Activated naive CD8-positive, alpha-beta T cell treated with anti-CD3 and anti-CD28 coated beads, Interleukin-2, amount 10 ng/mL, durations not matched to agents 7 days and 5 days (primary cell): ENCODE data around the gene RARS2. TPM values are rescaled to one million over a fixed set of nuclear protein-coding genes. Genes with fewer than 3 reads are reported as not detected.
A peak's percentile ranks its signal among the peaks of the same experiment; 100 is the strongest.
"Not testable (repeated sequence)": the region's sequence is repeated elsewhere in the genome, so short reads cannot be mapped to it uniquely, and the experiment has no call there.

Source experiments
- ATAC-seq: fragments of 150-1000 bp; cut with Tn5 transposase; one replicate; pipeline ENCODE4 v1.10.0; 2021; ENCODE audit warnings: low read depth, moderate library complexity
- POLR2A ChIA-PET: fragments of 350-600 bp; sonication (Branson Sonifier 250); formaldehyde crosslinking; loops from one replicate; lab custom pipeline; 2021; ENCODE audit warnings: antibody characterized with exemption; lab: Charles Lee
- DNase-seq: peaks from one replicate; pipeline ENCODE4 v3.0.0; 2021
- H3K27ac Mint-ChIP-seq: one replicate; pipeline ENCODE4 v1.8.0; 2022; ENCODE audit warnings: mild to moderate bottlenecking, mixed read lengths
- H3K27me3 Mint-ChIP-seq: one replicate; pipeline ENCODE4 v1.8.0; 2022; ENCODE audit warnings: mild to moderate bottlenecking, moderate library complexity, mixed read lengths
- H3K36me3 Mint-ChIP-seq: one replicate; pipeline ENCODE4 v1.8.0; 2021; ENCODE audit warnings: mild to moderate bottlenecking, mixed read lengths
- H3K4me1 Mint-ChIP-seq: one replicate; pipeline ENCODE4 v1.8.0; 2021; ENCODE audit warnings: mixed read lengths
- H3K4me3 Mint-ChIP-seq: one replicate; pipeline ENCODE4 v1.8.0; 2022; ENCODE audit warnings: mild to moderate bottlenecking, moderate library complexity, mixed read lengths
- H3K9me3 Mint-ChIP-seq: one replicate; pipeline ENCODE4 v1.8.0; 2021; ENCODE audit warnings: mixed read lengths
- total RNA-seq, 2 experiments: library from RNA; stranded (reverse); gene quantifications; one replicate each; pipeline ENCODE4 v1.2.3, GENCODE V29; 2021

RARS2 gene, protein sequence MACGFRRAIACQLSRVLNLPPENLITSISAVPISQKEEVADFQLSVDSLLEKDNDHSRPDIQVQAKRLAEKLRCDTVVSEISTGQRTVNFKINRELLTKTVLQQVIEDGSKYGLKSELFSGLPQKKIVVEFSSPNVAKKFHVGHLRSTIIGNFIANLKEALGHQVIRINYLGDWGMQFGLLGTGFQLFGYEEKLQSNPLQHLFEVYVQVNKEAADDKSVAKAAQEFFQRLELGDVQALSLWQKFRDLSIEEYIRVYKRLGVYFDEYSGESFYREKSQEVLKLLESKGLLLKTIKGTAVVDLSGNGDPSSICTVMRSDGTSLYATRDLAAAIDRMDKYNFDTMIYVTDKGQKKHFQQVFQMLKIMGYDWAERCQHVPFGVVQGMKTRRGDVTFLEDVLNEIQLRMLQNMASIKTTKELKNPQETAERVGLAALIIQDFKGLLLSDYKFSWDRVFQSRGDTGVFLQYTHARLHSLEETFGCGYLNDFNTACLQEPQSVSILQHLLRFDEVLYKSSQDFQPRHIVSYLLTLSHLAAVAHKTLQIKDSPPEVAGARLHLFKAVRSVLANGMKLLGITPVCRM
- total RNA-seq = 10 to 100 TPM; 25.4 to 26.8 TPM

DNA sequence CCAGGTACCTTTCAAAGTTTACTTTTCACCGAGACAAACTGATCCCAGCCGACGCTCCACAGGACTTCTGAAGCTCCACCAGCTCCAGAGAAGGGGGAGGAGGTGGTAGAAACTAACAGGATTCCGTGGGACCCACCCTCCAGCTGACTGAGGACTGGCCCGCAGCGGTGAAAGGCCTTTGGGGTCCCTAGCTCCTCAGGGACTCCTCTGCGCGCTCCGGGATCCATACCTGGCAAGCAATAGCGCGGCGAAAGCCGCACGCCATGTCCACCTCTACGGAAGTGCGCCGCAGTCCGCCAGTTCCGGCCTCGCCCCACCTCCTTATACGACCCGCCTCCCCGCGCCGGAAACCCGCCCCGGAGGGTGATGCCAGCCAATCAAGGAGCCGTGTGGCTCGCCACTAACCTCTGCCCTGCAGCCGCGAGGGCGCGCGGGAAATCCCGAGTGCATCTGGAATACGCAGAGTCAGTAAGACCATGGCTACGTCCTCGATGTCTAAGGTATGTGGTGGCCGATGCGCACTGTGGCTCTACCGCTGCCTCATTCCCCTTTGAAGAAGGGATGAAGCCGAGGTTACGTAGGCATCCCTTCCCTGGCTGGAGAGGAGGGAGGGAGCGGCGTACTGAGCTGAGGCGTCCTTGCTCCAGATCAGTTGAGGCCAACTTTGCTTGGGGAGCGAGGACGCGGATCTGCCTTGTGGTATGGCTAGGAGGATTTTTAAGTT, at the start of gene RARS2, which contains the start of gene ORC3:
TSS of gene RARS2 (minus strand) at position 295 of the 724 bp plus-strand sequence. CDS start at position 265, 30 bp downstream.
TSS of gene ORC3 (plus strand) at position 443 of the 724 bp plus-strand sequence. CDS start at position 477, 34 bp downstream.
- H3K4me1 Mint-ChIP-seq = peaks cover 36% of the 10 kb centered on the region
- peak; percentile 99 for ATAC-seq
- POLR2A ChIA-PET = interaction anchor here (0.6 to 1.8 kb wide), 8 partner anchors 9 to 125 kb away, joined by 3 to 5 read pairs (median 4); partner anchors contain the start of gene AKIRIN2
- DNase-seq = peak; percentile 95
- H3K36me3 Mint-ChIP-seq = peaks cover 28% of the 10 kb centered on the region
- H3K27ac Mint-ChIP-seq = peak within 1 kb of the TSS; percentile 90
- no peaks in the 10 kb centered on the region for H3K9me3 Mint-ChIP-seq
- H3K27me3 Mint-ChIP-seq = no peaks in the 10 kb centered on the region
- peak within 1 kb of the TSS; percentile 91 for H3K4me3 Mint-ChIP-seq

DNA sequence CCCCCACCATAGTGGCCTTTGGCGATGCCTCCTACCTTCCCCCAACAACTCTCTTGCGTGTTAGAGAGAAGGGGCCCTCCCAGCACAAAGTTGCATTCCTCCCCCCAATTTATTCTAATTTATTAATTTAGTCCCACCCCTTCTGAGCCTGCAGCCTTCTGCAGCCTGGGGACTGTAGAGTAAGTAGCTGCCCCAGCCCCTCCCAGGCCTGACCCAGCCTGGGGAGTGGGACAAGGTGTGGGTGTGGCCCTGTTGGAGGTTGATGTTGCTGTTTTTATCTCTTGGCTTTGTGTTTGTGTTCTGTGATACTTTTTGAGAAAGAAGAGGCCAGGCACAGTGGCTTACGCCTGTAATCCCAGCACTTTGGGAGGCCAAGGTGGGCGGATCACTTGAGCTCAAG, 49.6 kb upstream of the RARS2 start:
- Mint-ChIP-seq H3K4me1 (peaks cover 8% of the 10 kb centered on the region), H3K36me3 (peaks cover 19% of the 10 kb centered on the region), H3K27ac (no peak overlapping the region), H3K27me3 (no peaks in the 10 kb centered on the region), H3K4me3 (no peak overlapping the region), H3K9me3 (no peaks in the 10 kb centered on the region)
- POLR2A ChIA-PET = no interaction called here
- no peak for DNase-seq
- ATAC-seq = no peak

- no peak overlapping the region for H3K4me3 Mint-ChIP-seq
- DNase-seq = no peak
- peaks cover 8% of the 10 kb centered on the region for H3K4me1 Mint-ChIP-seq
- no peaks in the 10 kb centered on the region for H3K27me3 Mint-ChIP-seq
- no peak for ATAC-seq
- peaks cover 22% of the 10 kb centered on the region for H3K36me3 Mint-ChIP-seq
- POLR2A ChIA-PET = no interaction called here
- no peak overlapping the region for H3K27ac Mint-ChIP-seq
- H3K9me3 Mint-ChIP-seq = no peaks in the 10 kb centered on the region
Observed at GRCh38 chr6:87637106-87637505, 47.3 kb upstream of the RARS2 start.

- ATAC-seq (no peak), DNase-seq (no peak)
- Mint-ChIP-seq H3K36me3 (peaks cover 22% of the 10 kb centered on the region), H3K4me3 (no peak overlapping the region), H3K9me3 (no peaks in the 10 kb centered on the region), H3K27me3 (no peaks in the 10 kb centered on the region), H3K27ac (no peak overlapping the region), H3K4me1 (peaks cover 6% of the 10 kb centered on the region)
- POLR2A ChIA-PET = no interaction called here
Observed at GRCh38 chr6:87636315-87636714, 46.5 kb upstream of the RARS2 start.

DNA sequence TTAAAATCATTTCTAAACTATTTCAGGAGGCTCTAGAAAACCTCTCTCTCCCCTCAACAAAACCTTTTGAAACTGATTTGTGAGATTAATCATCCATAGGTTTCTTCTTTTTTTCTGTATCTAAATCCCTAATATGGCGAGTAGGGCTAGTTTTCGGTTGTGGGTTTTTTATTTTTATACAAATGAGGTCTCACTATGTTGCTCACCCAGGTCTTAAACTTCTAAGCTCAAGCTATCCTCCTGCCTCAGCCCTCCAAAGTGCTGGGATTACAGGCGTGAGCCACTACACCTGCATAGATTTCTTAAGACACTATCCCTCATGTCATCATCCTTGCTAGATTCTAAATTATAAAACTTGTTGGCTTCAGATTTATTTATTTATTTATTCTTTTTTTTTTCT, 44.1 kb upstream of the RARS2 start:
- Mint-ChIP-seq H3K9me3 (no peaks in the 10 kb centered on the region), H3K36me3 (peaks cover 18% of the 10 kb centered on the region), H3K4me1 (no peaks in the 10 kb centered on the region), H3K27me3 (no peaks in the 10 kb centered on the region), H3K27ac (no peak overlapping the region), H3K4me3 (no peak overlapping the region)
- DNase-seq (no peak), ATAC-seq (no peak)
- POLR2A ChIA-PET = no interaction called here

GRCh38 chr6:87630746-87631145, 41.0 kb upstream of the RARS2 start:
- no peak for ATAC-seq
- H3K9me3 Mint-ChIP-seq = no peaks in the 10 kb centered on the region
- no peak overlapping the region for H3K27ac Mint-ChIP-seq
- POLR2A ChIA-PET = no interaction called here
- DNase-seq = no peak
- no peak overlapping the region for H3K4me3 Mint-ChIP-seq
- H3K36me3 Mint-ChIP-seq = peaks cover 18% of the 10 kb centered on the region
- no peaks in the 10 kb centered on the region for H3K4me1 Mint-ChIP-seq
- H3K27me3 Mint-ChIP-seq = no peaks in the 10 kb centered on the region

DNA sequence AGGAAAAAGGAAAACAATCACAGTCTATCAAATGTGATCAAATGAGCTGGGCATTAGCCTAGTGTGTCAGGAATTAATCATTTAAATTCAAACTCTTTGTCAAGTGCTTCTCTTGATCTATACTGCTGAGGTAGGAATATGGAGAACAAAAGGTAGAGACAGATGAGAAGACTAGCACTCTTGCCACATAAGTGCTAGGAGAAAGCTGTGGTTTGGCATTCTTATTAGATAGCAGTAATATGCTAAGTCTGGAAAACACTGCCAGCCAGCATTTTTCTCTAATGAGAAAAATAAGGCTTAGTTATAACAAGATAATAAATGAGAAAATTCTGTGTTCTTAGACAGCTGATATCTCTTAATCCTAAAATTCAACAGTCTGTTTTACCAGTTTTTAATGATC, 39.1 kb upstream of the RARS2 start:
- ATAC-seq = no peak
- Mint-ChIP-seq H3K36me3 (peaks cover 27% of the 10 kb centered on the region), H3K9me3 (no peaks in the 10 kb centered on the region), H3K4me3 (no peak overlapping the region), H3K27ac (no peak overlapping the region), H3K27me3 (no peaks in the 10 kb centered on the region), H3K4me1 (no peaks in the 10 kb centered on the region)
- no peak for DNase-seq
- POLR2A ChIA-PET = no interaction called here

- Mint-ChIP-seq H3K27ac (no peak overlapping the region), H3K4me1 (no peaks in the 10 kb centered on the region)
Observed at GRCh38 chr6:87628424-87628823, 38.6 kb upstream of the RARS2 start.

GRCh38 chr6:87623248-87623647, 33.5 kb upstream of the RARS2 start:
- POLR2A ChIA-PET = no interaction called here
- H3K36me3 Mint-ChIP-seq = peaks cover 36% of the 10 kb centered on the region

More at GRCh38 chr6:87628424-87628823, 38.6 kb upstream of the RARS2 start:
- Mint-ChIP-seq H3K4me3 (no peak overlapping the region), H3K9me3 (no peaks in the 10 kb centered on the region), H3K36me3 (peaks cover 27% of the 10 kb centered on the region), H3K27me3 (no peaks in the 10 kb centered on the region)
- DNase-seq (no peak), ATAC-seq (no peak)
- POLR2A ChIA-PET = no interaction called here

DNA sequence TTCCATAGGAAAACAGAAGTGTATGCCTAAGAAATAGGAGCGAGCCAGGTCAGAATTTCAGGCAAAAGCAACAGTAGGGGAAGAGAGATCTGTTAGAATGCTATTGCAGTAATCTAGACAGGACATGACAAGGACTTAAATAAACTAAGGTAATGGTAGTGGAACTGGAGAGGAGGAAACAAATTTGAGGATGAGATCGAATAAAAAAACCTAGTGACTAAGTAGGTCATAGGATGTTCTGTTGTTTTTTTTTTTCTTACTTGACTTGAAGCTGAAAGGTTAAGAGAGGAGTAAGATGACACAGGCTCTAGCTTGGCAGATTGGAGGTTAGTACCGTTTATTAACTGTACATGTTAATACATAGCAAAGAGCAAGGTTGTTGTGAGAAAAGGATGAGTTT, 28.7 kb upstream of the RARS2 start:
- H3K4me3 Mint-ChIP-seq = no peak overlapping the region

More at GRCh38 chr6:87623248-87623647, 33.5 kb upstream of the RARS2 start:
- Mint-ChIP-seq H3K9me3 (no peaks in the 10 kb centered on the region), H3K27me3 (no peaks in the 10 kb centered on the region), H3K27ac (no peak overlapping the region), H3K4me1 (peaks cover 4% of the 10 kb centered on the region), H3K4me3 (no peak overlapping the region)
- ATAC-seq (no peak), DNase-seq (no peak)

GRCh38 chr6:87617405-87617804, 27.6 kb upstream of the RARS2 start:
- ATAC-seq = no peak
- peaks cover 3% of the 10 kb centered on the region for H3K9me3 Mint-ChIP-seq
- DNase-seq = no peak
- H3K4me3 Mint-ChIP-seq = no peak overlapping the region
- POLR2A ChIA-PET = no interaction called here
- no peaks in the 10 kb centered on the region for H3K27me3 Mint-ChIP-seq
- H3K4me1 Mint-ChIP-seq = peaks cover 4% of the 10 kb centered on the region
- peaks cover 41% of the 10 kb centered on the region for H3K36me3 Mint-ChIP-seq
- H3K27ac Mint-ChIP-seq = no peak overlapping the region

More for the DNA sequence above, 28.7 kb upstream of the RARS2 start:
- Mint-ChIP-seq H3K27me3 (no peaks in the 10 kb centered on the region), H3K27ac (peak overlapping the region; percentile 27), H3K9me3 (no peaks in the 10 kb centered on the region), H3K36me3 (peaks cover 32% of the 10 kb centered on the region), H3K4me1 (peaks cover 4% of the 10 kb centered on the region)
- ATAC-seq (no peak), DNase-seq (no peak)
- POLR2A ChIA-PET = no interaction called here

- H3K27me3 Mint-ChIP-seq, H3K9me3 Mint-ChIP-seq, POLR2A ChIA-PET, H3K27ac Mint-ChIP-seq, DNase-seq, H3K4me1 Mint-ChIP-seq, ATAC-seq, H3K4me3 Mint-ChIP-seq: not testable (repeated sequence)
- peaks cover 32% of the 10 kb centered on the region for H3K36me3 Mint-ChIP-seq
Observed at GRCh38 chr6:87613018-87613417, 23.2 kb upstream of the RARS2 start.

GRCh38 chr6:87608802-87609201, 19.0 kb upstream of the RARS2 start:
- DNase-seq = no peak
- Mint-ChIP-seq H3K4me3 (no peak overlapping the region), H3K27me3 (no peaks in the 10 kb centered on the region), H3K36me3 (peaks cover 24% of the 10 kb centered on the region), H3K9me3 (peaks cover 3% of the 10 kb centered on the region), H3K4me1 (no peaks in the 10 kb centered on the region), H3K27ac (no peak overlapping the region)
- POLR2A ChIA-PET = no interaction called here
- no peak for ATAC-seq
